Activated CD4-positive, alpha-beta memory T cell treated with anti-CD3 and anti-CD28 coated beads for 36 hours (primary cell): ENCODE results near the gene CCDC192. TPM values are rescaled to one million over a fixed set of nuclear protein-coding genes. Genes with fewer than 3 reads are reported as not detected.

Source experiments
- CTCF ChIA-PET: fragments of 350-600 bp; sonication (Branson Sonifier 250); formaldehyde crosslinking; loops from one replicate; lab custom pipeline; 2021; ENCODE audit warnings: antibody characterized with exemption, inconsistent platforms; lab: Charles Lee
- POLR2A ChIA-PET: fragments of 350-600 bp; sonication (Branson Sonifier 250); formaldehyde crosslinking; loops from one replicate; lab custom pipeline; 2021; ENCODE audit warnings: antibody characterized with exemption; lab: Charles Lee
- DNase-seq: peaks from one replicate; pipeline ENCODE4 v3.0.0-alpha.2; 2020
- H3K27ac Mint-ChIP-seq: one replicate; pipeline ENCODE4 v1.8.0; 2021; ENCODE audit warnings: mixed read lengths
- H3K27me3 Mint-ChIP-seq: one replicate; pipeline ENCODE4 v1.8.0; 2021; ENCODE audit warnings: mixed read lengths
- H3K36me3 Mint-ChIP-seq: one replicate; pipeline ENCODE4 v1.8.0; 2021; ENCODE audit warnings: mixed read lengths
- H3K4me1 Mint-ChIP-seq: one replicate; pipeline ENCODE4 v1.8.0; 2021; ENCODE audit warnings: low read depth, mixed read lengths
- H3K4me3 Mint-ChIP-seq: one replicate; pipeline ENCODE4 v1.8.0; 2021; ENCODE audit warnings: mild to moderate bottlenecking, mixed read lengths
- H3K9me3 Mint-ChIP-seq: one replicate; pipeline ENCODE4 v1.8.0; 2021; ENCODE audit warnings: mixed read lengths
- intact Hi-C: fragments of 100-400 bp; cut with micrococcal nuclease; formaldehyde crosslinking; loops from one replicate; pipeline ENCODE4 v1.15.1; 2023
- total RNA-seq, 2 experiments: library from RNA; stranded (reverse); gene quantifications; one replicate each; pipeline ENCODE4 v1.2.3, GENCODE V29; 2021

The CCDC192 gene
- total RNA-seq, 2 experiments from 2014 or later: not detected

DNA sequence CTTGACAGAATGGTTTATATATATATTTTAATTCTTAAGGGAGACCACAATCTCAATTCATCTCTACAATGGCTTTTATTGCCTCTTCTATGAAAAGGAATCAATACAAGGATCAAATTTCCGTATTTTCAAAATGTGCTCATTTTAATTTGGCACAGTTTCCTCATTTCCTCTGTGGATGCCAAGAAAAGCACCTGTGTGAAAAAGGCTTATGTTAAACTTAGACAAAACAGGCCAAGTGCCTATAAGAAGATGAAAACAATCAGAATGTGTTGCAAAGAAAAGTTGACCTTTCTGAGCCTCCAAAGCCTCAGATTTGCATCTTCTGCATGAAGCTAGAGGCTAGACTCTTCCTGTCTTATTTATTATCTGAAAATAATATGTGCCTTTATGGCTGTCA lies 206.6 kb downstream of the CCDC192 start:
- DNase-seq: no peak
- Mint-ChIP-seq H3K9me3 (no peaks in the 10 kb centered on the region), H3K27ac (no peak overlapping the region), H3K27me3 (peaks cover 8% of the 10 kb centered on the region), H3K4me1 (peaks cover 3% of the 10 kb centered on the region), H3K4me3 (no peak overlapping the region), H3K36me3 (no peaks in the 10 kb centered on the region)
- intact Hi-C loops: loop anchor here (5.0 to 10.0 kb wide), 2 partner anchors 172 to 345 kb away; partner anchors contain the start of gene SLC12A2
- POLR2A ChIA-PET: no interaction called here
- CTCF ChIA-PET: interaction anchor here (0.6 to 1.4 kb wide), 6 partner anchors 13 to 1102 kb away, joined by 3 to 5 read pairs (median 4); no protein-coding TSS in a partner anchor

DNA sequence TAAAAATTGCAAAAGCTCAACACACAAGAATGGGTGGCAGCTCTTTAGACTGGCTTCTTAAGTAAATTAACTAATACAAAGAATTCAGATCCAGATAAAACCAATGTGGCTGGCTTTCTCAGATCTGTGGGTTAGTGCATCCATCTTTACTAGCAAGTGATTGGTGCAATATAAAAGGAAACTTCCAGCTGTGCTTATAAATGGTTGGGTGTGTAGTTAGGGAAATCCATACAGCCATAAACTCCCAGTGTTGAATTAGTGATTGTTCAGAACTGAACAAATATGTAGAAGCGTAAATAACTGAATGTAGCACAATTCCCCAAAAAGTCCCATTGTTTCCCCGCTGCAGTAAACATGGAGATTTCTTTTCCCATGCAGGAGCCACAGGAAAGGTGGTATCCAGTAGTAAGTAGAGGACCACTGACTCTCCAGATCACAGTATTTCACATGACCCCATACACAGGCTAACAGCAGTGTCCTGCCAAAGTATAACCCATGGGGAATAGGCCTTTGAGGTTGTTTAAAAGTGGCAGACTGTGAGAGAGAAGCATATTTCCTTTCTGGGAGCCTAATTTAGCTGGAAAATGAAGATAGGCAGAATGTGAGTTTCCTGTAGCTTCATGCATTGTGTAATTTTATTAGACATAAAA lies 207.2 kb downstream of the CCDC192 start:
- Mint-ChIP-seq H3K27ac (no peak overlapping the region), H3K27me3 (peaks cover 7% of the 10 kb centered on the region), H3K9me3 (no peaks in the 10 kb centered on the region), H3K4me1 (peaks cover 3% of the 10 kb centered on the region), H3K36me3 (no peaks in the 10 kb centered on the region), H3K4me3 (no peak overlapping the region)
- ChIA-PET POLR2A (no interaction called here), CTCF (interaction anchor here (0.6 to 1.4 kb wide), 2 partner anchors 12 to 1102 kb away, joined by 3 to 5 read pairs; no protein-coding TSS in a partner anchor)
- intact Hi-C loops: no loop called here
- DNase-seq: no peak

DNA sequence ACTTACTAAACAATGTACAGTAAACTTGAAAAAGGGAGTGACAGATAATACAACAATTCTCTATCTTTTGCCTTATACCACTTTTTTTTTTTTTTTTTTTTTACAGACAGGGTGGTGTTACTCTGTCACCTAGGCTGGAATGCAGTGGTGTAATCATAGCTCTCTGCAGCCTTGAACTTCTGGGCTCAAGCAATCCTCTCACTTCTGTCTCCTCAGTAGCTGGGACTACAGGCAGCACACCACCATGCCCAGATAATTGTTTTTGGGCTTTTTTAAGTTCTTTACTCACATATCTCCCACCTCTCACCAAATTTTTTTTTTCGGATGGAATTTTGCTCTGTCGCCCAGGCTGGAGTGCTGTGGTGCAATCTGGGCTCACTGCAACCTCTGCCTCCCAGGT lies 208.4 kb downstream of the CCDC192 start:
- CTCF ChIA-PET: interaction anchor here (1.4 kb wide), 1 partner anchor 348 kb away, joined by 4 read pairs; no protein-coding TSS in a partner anchor
- H3K27ac Mint-ChIP-seq: no peak overlapping the region
- H3K4me1 Mint-ChIP-seq: peaks cover 1% of the 10 kb centered on the region
- H3K27me3 Mint-ChIP-seq: peaks cover 4% of the 10 kb centered on the region
- H3K9me3 Mint-ChIP-seq: no peaks in the 10 kb centered on the region
- intact Hi-C loops: no loop called here
- no peak overlapping the region for H3K4me3 Mint-ChIP-seq
- POLR2A ChIA-PET: no interaction called here
- no peaks in the 10 kb centered on the region for H3K36me3 Mint-ChIP-seq
- DNase-seq: no peak

DNA sequence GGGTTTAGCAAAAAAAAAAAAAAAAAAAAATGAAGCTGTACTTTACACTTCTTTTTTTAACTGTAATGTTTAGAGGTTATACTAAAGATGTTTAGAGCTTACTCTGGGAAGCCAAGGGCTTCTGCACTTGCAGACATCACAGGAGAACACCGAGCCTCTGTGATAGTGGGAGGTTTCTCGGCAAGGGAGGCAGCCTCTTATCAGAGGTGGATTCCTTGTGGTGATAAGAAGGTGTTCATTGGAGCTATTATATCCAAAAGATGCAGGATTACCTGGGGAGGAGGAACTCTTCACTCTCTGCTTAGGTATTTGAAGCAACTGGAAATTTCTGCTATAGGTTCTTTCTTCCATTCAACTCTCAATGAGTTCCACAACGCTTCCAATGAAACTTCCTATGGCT lies 209.2 kb downstream of the CCDC192 start:
- Mint-ChIP-seq H3K4me1 (peaks cover 8% of the 10 kb centered on the region), H3K9me3 (no peaks in the 10 kb centered on the region), H3K4me3 (no peak overlapping the region), H3K27me3 (peaks cover 4% of the 10 kb centered on the region), H3K27ac (no peak overlapping the region), H3K36me3 (no peaks in the 10 kb centered on the region)
- ChIA-PET CTCF (interaction anchor here (0.6 to 1.4 kb wide), 2 partner anchors 289 to 349 kb away, joined by 3 to 4 read pairs; no protein-coding TSS in a partner anchor), POLR2A (no interaction called here)
- no peak for DNase-seq
- intact Hi-C loops: no loop called here

- ChIA-PET POLR2A (no interaction called here), CTCF (no interaction called here)
- intact Hi-C loops: no loop called here
- Mint-ChIP-seq H3K4me1 (peaks cover 9% of the 10 kb centered on the region), H3K36me3 (no peaks in the 10 kb centered on the region), H3K27me3 (no peaks in the 10 kb centered on the region), H3K4me3 (no peak overlapping the region), H3K27ac (no peak overlapping the region), H3K9me3 (no peaks in the 10 kb centered on the region)
- no peak for DNase-seq
Observed at GRCh38 chr5:127916885-127917573, 213.8 kb downstream of the CCDC192 start.

GRCh38 chr5:127919006-127919796 lies 216.0 kb downstream of the CCDC192 start:
- intact Hi-C loops: no loop called here
- ChIA-PET POLR2A (no interaction called here), CTCF (no interaction called here)
- no peaks in the 10 kb centered on the region for H3K27me3 Mint-ChIP-seq
- H3K9me3 Mint-ChIP-seq: no peaks in the 10 kb centered on the region
- no peak for DNase-seq
- no peak overlapping the region for H3K27ac Mint-ChIP-seq
- H3K4me3 Mint-ChIP-seq: no peak overlapping the region
- H3K4me1 Mint-ChIP-seq: peaks cover 9% of the 10 kb centered on the region
- H3K36me3 Mint-ChIP-seq: no peaks in the 10 kb centered on the region

DNA sequence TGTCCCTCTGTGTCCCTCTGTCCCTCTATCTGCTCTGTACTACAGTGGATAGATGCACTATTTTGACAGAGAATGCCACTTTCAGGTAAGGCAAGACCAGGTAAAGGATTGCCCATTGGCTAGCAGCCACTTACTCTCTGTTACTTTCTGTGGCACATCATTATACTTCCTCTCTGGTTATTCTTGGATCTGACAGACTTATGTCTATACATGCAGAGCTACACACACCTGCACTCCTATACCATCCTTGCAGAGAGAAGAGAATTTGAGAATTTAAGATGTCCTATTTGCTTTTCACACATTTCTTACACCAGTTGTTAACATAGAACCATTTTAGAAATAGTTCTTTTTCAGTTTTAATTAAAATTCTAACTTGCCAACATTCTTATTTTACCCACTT lies 216.6 kb downstream of the CCDC192 start:
- ChIA-PET POLR2A (no interaction called here), CTCF (no interaction called here)
- Mint-ChIP-seq H3K4me1 (peaks cover 9% of the 10 kb centered on the region), H3K9me3 (no peaks in the 10 kb centered on the region), H3K36me3 (no peaks in the 10 kb centered on the region), H3K27me3 (no peaks in the 10 kb centered on the region), H3K4me3 (no peak overlapping the region), H3K27ac (no peak overlapping the region)
- intact Hi-C loops: no loop called here
- DNase-seq: no peak

DNA sequence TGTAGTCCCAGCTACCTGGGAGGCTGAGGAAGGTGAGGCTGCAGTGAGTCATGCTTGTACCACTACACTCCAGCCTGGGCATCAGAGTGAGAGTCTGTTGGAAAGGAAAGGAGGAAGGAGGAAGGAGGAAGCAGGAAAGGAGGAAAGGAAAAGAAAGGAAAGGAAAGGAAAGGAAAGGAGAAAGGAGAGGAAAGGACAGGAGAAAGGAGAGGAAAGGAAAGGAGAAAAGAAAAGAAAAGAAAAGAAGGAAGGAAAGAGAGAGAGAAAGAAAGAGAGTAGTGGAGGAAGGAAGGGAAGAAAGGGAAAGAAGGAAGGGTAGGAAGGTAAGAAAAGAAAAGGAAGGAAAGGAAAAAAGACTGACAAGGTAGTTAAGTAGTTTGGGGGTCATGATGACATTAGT lies 217.7 kb downstream of the CCDC192 start:
- intact Hi-C loops: no loop called here
- ChIA-PET POLR2A (no interaction called here), CTCF (no interaction called here)
- no peak for DNase-seq
- no peak overlapping the region for H3K27ac Mint-ChIP-seq
- H3K36me3 Mint-ChIP-seq: no peaks in the 10 kb centered on the region
- no peaks in the 10 kb centered on the region for H3K9me3 Mint-ChIP-seq
- peaks cover 9% of the 10 kb centered on the region for H3K4me1 Mint-ChIP-seq
- H3K27me3 Mint-ChIP-seq: no peaks in the 10 kb centered on the region
- H3K4me3 Mint-ChIP-seq: no peak overlapping the region

DNA sequence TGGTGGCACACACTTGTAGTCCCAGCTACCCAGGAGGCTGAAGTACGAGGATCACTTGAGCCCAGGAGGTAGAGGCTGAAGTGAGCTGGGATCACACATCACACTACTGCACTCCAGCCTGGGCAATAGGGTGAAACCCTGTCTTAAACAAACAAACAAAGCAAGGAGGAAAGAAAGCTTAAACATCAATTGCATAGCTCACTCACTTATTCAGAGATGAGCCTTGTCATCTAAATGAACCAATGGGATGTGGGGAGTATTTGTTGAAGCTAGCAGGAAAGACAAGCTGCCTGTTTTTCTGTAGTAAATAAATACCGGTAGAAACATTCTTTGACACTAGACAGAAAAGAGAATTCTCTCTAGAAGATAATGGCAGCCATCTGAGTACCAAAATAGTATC lies 219.4 kb downstream of the CCDC192 start:
- H3K36me3 Mint-ChIP-seq: no peaks in the 10 kb centered on the region
- no peaks in the 10 kb centered on the region for H3K27me3 Mint-ChIP-seq
- ChIA-PET CTCF (interaction anchor here (1.4 kb wide), 1 partner anchor 13 kb away, joined by 5 read pairs; no protein-coding TSS in a partner anchor), POLR2A (no interaction called here)
- no peak overlapping the region for H3K27ac Mint-ChIP-seq
- no peaks in the 10 kb centered on the region for H3K9me3 Mint-ChIP-seq
- DNase-seq: no peak
- intact Hi-C loops: no loop called here
- no peak overlapping the region for H3K4me3 Mint-ChIP-seq
- H3K4me1 Mint-ChIP-seq: no peaks in the 10 kb centered on the region

GRCh38 chr5:127923804-127924570 lies 220.8 kb downstream of the CCDC192 start:
- no peaks in the 10 kb centered on the region for H3K36me3 Mint-ChIP-seq
- ChIA-PET CTCF (no interaction called here), POLR2A (no interaction called here)

DNA sequence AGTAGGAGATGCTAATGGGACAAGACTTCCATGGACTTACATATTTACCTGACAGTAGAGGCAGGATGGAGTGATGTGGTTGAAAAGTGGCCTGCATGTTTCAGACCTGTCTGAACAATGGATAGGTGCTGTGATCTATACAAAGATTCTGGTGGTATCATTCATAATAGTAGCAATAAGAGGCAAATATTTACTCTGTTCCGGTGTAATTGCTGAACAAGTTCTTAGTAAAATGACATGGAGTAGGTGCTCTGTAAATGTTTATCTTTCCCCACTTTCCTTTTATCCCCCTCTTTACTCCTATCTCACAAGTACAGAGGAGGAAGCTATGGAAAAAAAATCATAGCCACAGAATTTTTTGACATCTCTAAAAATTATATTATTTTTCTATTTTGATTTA lies 221.4 kb downstream of the CCDC192 start:
- intact Hi-C loops: no loop called here
- CTCF ChIA-PET: no interaction called here
- Mint-ChIP-seq H3K4me3 (no peak overlapping the region), H3K27ac (no peak overlapping the region), H3K4me1 (no peaks in the 10 kb centered on the region), H3K36me3 (no peaks in the 10 kb centered on the region), H3K9me3 (no peaks in the 10 kb centered on the region), H3K27me3 (no peaks in the 10 kb centered on the region)
- POLR2A ChIA-PET: no interaction called here
- DNase-seq: no peak

More at GRCh38 chr5:127923804-127924570, 220.8 kb downstream of the CCDC192 start:
- no peak overlapping the region for H3K27ac Mint-ChIP-seq
- no peaks in the 10 kb centered on the region for H3K4me1 Mint-ChIP-seq
- no peak overlapping the region for H3K4me3 Mint-ChIP-seq
- no peaks in the 10 kb centered on the region for H3K9me3 Mint-ChIP-seq
- no peak for DNase-seq
- intact Hi-C loops: no loop called here
- H3K27me3 Mint-ChIP-seq: no peaks in the 10 kb centered on the region
